ENCODE results near the gene NACC2. TPM values are rescaled to one million over a fixed set of nuclear protein-coding genes. Genes with fewer than 3 reads are reported as not detected.

The NACC2 gene
- total RNA-seq, 4 donors from 2014 or later: 93.8 to 192 (median 142) TPM

DNA sequence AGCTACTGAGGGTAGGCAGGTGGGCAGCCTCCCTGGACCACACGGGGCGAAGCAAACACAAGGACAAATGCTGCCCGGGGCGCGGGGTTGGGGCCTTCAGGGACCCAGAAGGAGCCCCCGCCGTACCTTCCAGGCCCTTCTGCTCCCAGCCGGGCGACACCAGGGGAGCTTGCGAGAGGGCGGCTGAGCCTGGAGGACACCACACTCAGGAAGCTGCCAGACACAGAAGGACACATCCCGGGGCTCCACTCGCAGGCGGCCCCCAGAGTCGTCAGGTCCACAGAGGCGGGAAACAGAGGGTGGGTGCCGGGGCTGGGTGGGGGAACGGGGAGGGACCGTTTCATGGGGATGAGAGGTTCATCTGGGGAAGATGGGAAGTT is 75.4 kb downstream of the NACC2 start:
- Histone ChIP-seq H3K4me3 (no peak overlapping the region), H3K36me3 (peaks cover 8 to 28% (median 19%) of the 10 kb centered on the region in 4 donors), H3K27me3 (no peaks in the 10 kb centered on the region), H3K9me3 (no peaks in the 10 kb centered on the region), H3K4me1 (peaks cover 22 to 92% (median 54%) of the 10 kb centered on the region in 4 donors), H3K27ac (replicated peaks in 1 of 4) (no peak overlapping the region)
- intact Hi-C loops (cut with DNase I): no loop called here
- no peak for DNase-seq (ENCODE audit: extremely low spot score)
- TF ChIP-seq POLR2AphosphoS5 (IDR thresholded peaks at IDR 0.05): no peak
- no peak for TF ChIP-seq CTCF (IDR thresholded peaks at IDR 0.05)
- TF ChIP-seq POLR2A (IDR thresholded peaks at IDR 0.05; ENCODE audit: low read depth): no peak
- TF ChIP-seq EP300 (IDR thresholded peaks at IDR 0.05): no peak
- 92% methylated on average over 15 of the region's 19 CpGs for WGBS

DNA sequence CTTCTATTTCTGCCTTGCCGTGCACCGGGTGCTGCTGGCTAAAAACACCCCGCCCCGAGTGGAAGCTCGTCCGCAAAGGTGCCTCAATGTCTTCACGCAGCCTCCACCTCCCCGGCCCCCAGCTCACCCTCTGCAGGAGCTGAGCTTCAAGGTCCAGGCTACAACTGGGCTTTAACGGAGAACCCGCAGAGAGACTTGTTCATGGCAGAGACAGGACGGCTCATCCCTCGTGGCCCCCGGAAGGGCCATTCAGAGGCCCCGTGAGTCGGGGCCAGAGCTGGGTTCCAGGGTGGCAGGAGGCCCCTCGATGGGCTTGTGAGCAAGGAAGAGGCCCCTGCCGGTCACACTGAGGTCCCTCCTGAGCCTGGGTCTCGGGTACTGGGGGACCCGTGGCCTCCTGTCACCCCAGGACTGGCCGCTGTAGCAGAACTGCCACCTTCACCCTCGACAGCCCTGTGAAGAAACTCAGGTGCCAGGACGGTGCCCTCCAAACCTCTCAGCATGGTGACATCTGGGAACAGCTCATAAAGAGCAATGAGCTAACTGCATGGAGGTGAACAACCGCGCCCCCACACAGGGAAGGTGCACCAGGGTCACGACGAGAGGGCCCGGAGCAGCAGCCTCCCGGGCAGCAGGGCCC is 75.9 kb downstream of the NACC2 start:
- 85% methylated on average over 23 of the region's 28 CpGs for WGBS
- intact Hi-C loops (cut with DNase I): no loop called here
- peaks cover 17 to 93% (median 50%) of the 10 kb centered on the region in 4 donors for H3K4me1 ChIP-seq

GRCh38 chr9:136018257-136019031 is 76.6 kb downstream of the NACC2 start:
- H3K36me3 ChIP-seq: peaks cover 11 to 37% (median 24%) of the 10 kb centered on the region in 4 donors
- intact Hi-C loops (cut with DNase I): no loop called here

More for the DNA sequence above, 75.9 kb downstream of the NACC2 start:
- DNase-seq (ENCODE audit: extremely low spot score): no peak
- TF ChIP-seq POLR2A (IDR thresholded peaks at IDR 0.05; ENCODE audit: low read depth) (no peak), CTCF (IDR thresholded peaks at IDR 0.05) (no peak), POLR2AphosphoS5 (IDR thresholded peaks at IDR 0.05) (no peak), EP300 (IDR thresholded peaks at IDR 0.05) (no peak)
- H3K27ac ChIP-seq (replicated peaks in 1 of 4): no peak overlapping the region
- no peak overlapping the region for H3K4me3 ChIP-seq
- peaks cover 8 to 31% (median 21%) of the 10 kb centered on the region in 4 donors for H3K36me3 ChIP-seq
- no peaks in the 10 kb centered on the region for H3K27me3 ChIP-seq
- H3K9me3 ChIP-seq: no peaks in the 10 kb centered on the region

More at GRCh38 chr9:136018257-136019031, 76.6 kb downstream of the NACC2 start:
- DNase-seq (ENCODE audit: extremely low spot score): no peak
- H3K4me1 ChIP-seq: peaks cover 10 to 93% (median 48%) of the 10 kb centered on the region in 4 donors
- TF ChIP-seq POLR2AphosphoS5 (IDR thresholded peaks at IDR 0.05) (no peak), EP300 (IDR thresholded peaks at IDR 0.05) (no peak), POLR2A (IDR thresholded peaks at IDR 0.05; ENCODE audit: low read depth) (no peak), CTCF (IDR thresholded peaks at IDR 0.05) (no peak)
- H3K27ac ChIP-seq (replicated peaks in 1 of 4): no peak overlapping the region
- H3K9me3 ChIP-seq: no peaks in the 10 kb centered on the region
- H3K4me3 ChIP-seq: no peak overlapping the region
- WGBS: 77% methylated on average over 13 of the region's 23 CpGs
- no peaks in the 10 kb centered on the region for H3K27me3 ChIP-seq

All from esophagus muscularis mucosa (tissue), 4 donors.